Activated CD4-positive, alpha-beta T cell treated with anti-CD3 and anti-CD28 coated beads for 36 hours (primary cell): ENCODE results near the gene ENOX2. TPM values are rescaled to one million over a fixed set of nuclear protein-coding genes. Genes with fewer than 3 reads are reported as not detected.

ENCODE experiments used
- ATAC-seq: fragments of 200-7000 bp; cut with Tn5 transposase; one replicate; pipeline ENCODE4 v1.10.0; 2021; ENCODE audit warnings: mild to moderate bottlenecking, moderate library complexity
- CTCF ChIA-PET: fragments of 350-600 bp; sonication (Branson Sonifier 250); formaldehyde crosslinking; loops from one replicate; lab custom pipeline; 2021; ENCODE audit warnings: antibody characterized with exemption; lab: Charles Lee
- POLR2A ChIA-PET: fragments of 350-600 bp; sonication (Branson Sonifier 250); formaldehyde crosslinking; loops from one replicate; lab custom pipeline; 2021; ENCODE audit warnings: antibody characterized with exemption, inconsistent platforms; lab: Charles Lee
- DNase-seq: peaks from one replicate; pipeline ENCODE4 v3.0.0-alpha.2; 2020
- H3K27ac Mint-ChIP-seq: one replicate; pipeline ENCODE4 v1.8.0; 2021; ENCODE audit warnings: mixed read lengths
- H3K27me3 Mint-ChIP-seq: one replicate; pipeline ENCODE4 v1.8.0; 2021; ENCODE audit warnings: mixed read lengths
- H3K36me3 Mint-ChIP-seq: one replicate; pipeline ENCODE4 v1.8.0; 2021; ENCODE audit warnings: low read depth, mixed read lengths
- H3K4me1 Mint-ChIP-seq: one replicate; pipeline ENCODE4 v1.8.0; 2021; ENCODE audit warnings: mixed read lengths
- H3K4me3 Mint-ChIP-seq: one replicate; pipeline ENCODE4 v1.8.0; 2021; ENCODE audit warnings: mild to moderate bottlenecking, moderate library complexity, mixed read lengths
- H3K9me3 Mint-ChIP-seq: one replicate; pipeline ENCODE4 v1.8.0; 2021; ENCODE audit warnings: low read depth, mixed read lengths
- intact Hi-C, 2 experiments: fragments of 100-400 bp; cut with DNase I in 1 of 2; cut with micrococcal nuclease in 1 of 2; formaldehyde crosslinking; loops; one replicate each; pipeline versions ENCODE4 v1.14.2 to v1.15.1; 2022 to 2024; cut with DNase I, micrococcal nuclease
- total RNA-seq, 2 experiments: library from RNA; stranded (reverse); gene quantifications; one replicate each; pipeline ENCODE4 v1.2.3, GENCODE V29; 2021

Gene ENOX2
- total RNA-seq, 2 experiments from 2014 or later: 12.5 to 16.5 TPM

DNA sequence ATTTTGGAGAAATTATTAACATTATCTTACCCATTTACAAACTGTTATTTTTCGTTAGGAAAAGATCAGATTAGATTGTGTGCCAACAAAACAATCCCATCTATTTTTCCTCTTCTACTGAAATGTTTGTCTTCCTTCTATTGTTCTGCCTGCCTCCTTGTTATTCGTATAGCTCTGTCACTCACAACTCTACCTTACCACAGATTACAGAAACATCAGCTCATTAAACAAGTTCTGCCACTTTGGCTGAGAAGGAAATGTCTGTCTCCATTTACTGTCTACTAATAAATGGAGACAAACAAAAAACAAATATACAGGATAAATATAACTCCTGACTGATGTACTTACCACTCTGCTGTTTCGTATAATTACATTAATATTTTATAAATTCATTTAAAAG lies 211.4 kb downstream of the ENOX2 start:
- ChIA-PET CTCF (interaction anchor here (1.5 kb wide), 1 partner anchor 9 kb away, joined by 3 read pairs; no protein-coding TSS in a partner anchor), POLR2A (no interaction called here)
- intact Hi-C loops: no loop called here
- Mint-ChIP-seq H3K4me1 (no peaks in the 10 kb centered on the region), H3K36me3 (peaks cover 10% of the 10 kb centered on the region), H3K4me3 (no peak overlapping the region), H3K27me3 (no peaks in the 10 kb centered on the region), H3K9me3 (no peaks in the 10 kb centered on the region), H3K27ac (no peak overlapping the region)
- DNase-seq (no peak), ATAC-seq (no peak)

DNA sequence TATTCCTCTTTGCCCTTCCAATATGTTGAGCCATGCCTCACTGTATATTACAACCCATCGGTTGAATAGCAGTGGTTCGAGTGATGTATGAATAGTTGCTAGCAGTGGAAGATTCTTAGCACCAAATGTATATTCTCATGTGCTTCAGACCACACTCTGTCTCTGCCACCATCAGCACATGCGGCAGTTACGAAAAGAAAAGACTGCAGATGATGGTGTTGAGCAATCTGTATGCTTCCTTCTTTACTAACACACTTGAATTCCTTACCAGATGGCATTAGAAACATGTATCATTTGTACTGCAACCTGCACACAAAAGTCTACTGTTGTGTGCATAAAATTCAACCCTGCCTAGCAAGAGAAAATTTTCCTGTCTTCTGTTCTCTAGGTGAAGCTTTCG lies 214.6 kb downstream of the ENOX2 start:
- intact Hi-C loops: no loop called here
- peaks cover 20% of the 10 kb centered on the region for H3K36me3 Mint-ChIP-seq
- no peaks in the 10 kb centered on the region for H3K9me3 Mint-ChIP-seq
- H3K27me3 Mint-ChIP-seq: no peaks in the 10 kb centered on the region
- ChIA-PET CTCF (no interaction called here), POLR2A (no interaction called here)
- no peaks in the 10 kb centered on the region for H3K4me1 Mint-ChIP-seq
- no peak overlapping the region for H3K4me3 Mint-ChIP-seq
- no peak overlapping the region for H3K27ac Mint-ChIP-seq
- DNase-seq (no peak), ATAC-seq (no peak)

DNA sequence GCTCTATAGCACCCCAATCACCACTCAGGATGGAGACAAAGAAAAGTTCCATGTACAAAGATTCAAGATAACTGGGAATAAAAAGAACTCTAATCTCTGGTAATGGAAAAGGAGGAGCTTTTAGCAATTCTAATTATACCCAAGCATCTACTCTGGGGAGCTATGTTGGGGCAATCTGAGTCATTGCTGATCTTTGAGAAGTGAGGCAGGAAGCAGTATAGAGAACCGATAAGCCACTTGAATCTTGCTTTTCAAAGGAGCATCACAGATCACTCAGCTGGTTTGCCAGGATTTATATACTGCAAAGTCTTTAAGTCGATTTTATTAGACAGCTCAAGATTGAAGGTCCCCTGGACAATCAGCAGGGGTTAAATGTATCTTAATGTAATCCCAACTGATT lies 220.0 kb downstream of the ENOX2 start:
- no peaks in the 10 kb centered on the region for H3K4me1 Mint-ChIP-seq
- H3K27me3 Mint-ChIP-seq: no peaks in the 10 kb centered on the region
- H3K36me3 Mint-ChIP-seq: peaks cover 20% of the 10 kb centered on the region
- DNase-seq (no peak), ATAC-seq (no peak)
- ChIA-PET POLR2A (no interaction called here), CTCF (interaction anchor here (0.8 kb wide), 1 partner anchor 8 kb away, joined by 3 read pairs; no protein-coding TSS in a partner anchor)
- no peak overlapping the region for H3K27ac Mint-ChIP-seq
- intact Hi-C loops: no loop called here
- no peak overlapping the region for H3K4me3 Mint-ChIP-seq
- H3K9me3 Mint-ChIP-seq: no peaks in the 10 kb centered on the region

DNA sequence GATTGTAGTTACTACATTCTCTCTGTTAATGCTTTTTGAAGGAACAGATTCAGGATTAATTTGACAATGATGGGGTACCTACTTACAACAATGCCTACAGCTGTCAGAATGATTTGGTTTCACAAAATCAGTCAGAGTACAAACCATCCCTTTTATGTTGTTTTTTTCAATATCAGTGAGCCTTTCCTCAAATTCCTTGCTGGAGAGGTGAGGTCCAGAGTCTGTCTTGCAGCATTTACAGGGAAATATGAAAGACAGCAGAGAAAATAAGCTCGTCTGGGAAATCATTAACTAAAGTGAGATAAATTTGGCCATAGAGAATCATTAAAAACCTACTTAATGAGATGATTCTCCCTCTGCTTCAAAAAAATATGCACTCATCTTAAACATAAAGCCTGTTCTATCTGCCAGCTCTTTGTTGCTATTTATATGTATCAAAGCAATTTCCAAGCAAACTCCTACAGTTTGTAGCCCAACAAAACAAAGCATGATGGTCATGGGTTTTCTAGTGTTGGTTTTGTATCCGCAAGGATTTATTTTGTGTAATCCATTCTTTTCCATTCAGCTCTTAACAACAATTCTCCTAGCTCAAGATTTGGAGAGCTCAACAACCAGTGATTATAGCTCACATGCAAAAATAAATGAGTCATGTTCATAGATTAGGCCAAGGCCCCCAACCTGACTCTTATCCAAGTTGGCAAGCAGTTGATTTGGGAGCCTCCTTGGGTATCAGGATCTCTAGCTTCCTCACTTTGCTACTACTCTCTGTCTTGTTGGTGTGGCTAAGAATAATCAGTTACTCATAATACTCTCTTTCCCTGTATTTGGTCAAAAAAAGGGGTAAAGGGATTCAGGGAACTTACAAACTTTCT lies 222.6 kb downstream of the ENOX2 start:
- ATAC-seq (no peak), DNase-seq (no peak)
- Mint-ChIP-seq H3K36me3 (peaks cover 21% of the 10 kb centered on the region), H3K9me3 (peaks cover 2% of the 10 kb centered on the region), H3K27ac (no peak overlapping the region), H3K4me3 (no peak overlapping the region), H3K27me3 (no peaks in the 10 kb centered on the region), H3K4me1 (no peaks in the 10 kb centered on the region)
- ChIA-PET CTCF (no interaction called here), POLR2A (no interaction called here)
- intact Hi-C loops: no loop called here

DNA sequence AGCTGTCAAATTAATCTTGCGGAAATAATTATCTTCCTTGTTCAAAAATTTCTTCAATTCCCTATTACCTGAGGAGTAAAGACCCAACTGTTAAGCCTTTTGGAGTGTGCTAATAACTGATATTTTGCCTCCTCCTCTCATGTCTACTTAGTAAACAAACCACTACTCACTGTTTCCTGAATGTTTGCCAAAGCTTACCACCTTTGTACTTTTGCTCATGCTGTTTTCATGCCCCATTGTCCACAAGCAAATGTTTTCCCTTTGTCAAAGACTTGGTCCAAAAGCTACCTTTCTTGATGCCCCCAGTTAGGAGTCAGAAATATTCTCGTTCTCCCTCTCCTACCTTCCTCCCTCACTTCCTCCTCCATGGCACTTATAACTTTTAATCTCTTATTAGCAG lies 226.1 kb downstream of the ENOX2 start:
- H3K36me3 Mint-ChIP-seq: peaks cover 43% of the 10 kb centered on the region
- no peak overlapping the region for H3K4me3 Mint-ChIP-seq
- peaks cover 6% of the 10 kb centered on the region for H3K9me3 Mint-ChIP-seq
- no peaks in the 10 kb centered on the region for H3K27me3 Mint-ChIP-seq
- H3K27ac Mint-ChIP-seq: no peak overlapping the region
- ChIA-PET POLR2A (no interaction called here), CTCF (no interaction called here)
- intact Hi-C loops: no loop called here
- no peak for DNase-seq
- ATAC-seq: no peak
- no peaks in the 10 kb centered on the region for H3K4me1 Mint-ChIP-seq

DNA sequence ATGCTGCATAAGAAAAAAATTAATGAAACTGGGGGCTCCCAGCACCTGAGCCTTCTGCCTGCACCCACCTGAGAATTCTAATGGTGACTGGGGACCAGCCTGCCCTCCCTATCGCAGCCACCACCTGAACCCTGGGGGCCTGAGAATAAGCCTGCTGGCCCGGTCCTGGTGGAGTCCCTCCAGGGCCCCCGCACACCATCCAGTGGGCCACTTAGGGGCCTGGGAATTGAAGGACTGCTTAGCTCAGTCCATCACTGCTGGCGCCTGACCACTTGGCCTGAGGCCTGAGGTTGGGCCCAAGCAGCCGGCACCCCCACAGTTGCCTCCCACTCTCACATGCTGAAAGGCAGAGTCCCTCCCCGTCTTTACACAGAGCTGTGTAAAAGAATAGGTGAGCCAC lies 230.8 kb downstream of the ENOX2 start:
- H3K27me3 Mint-ChIP-seq: no peaks in the 10 kb centered on the region
- H3K4me1 Mint-ChIP-seq: no peaks in the 10 kb centered on the region
- H3K9me3 Mint-ChIP-seq: peaks cover 6% of the 10 kb centered on the region
- ATAC-seq (no peak), DNase-seq (no peak)
- peaks cover 45% of the 10 kb centered on the region for H3K36me3 Mint-ChIP-seq
- no peak overlapping the region for H3K27ac Mint-ChIP-seq
- intact Hi-C loops: no loop called here
- POLR2A ChIA-PET: no interaction called here
- H3K4me3 Mint-ChIP-seq: no peak overlapping the region
- CTCF ChIA-PET: interaction anchor here (0.7 kb wide), 2 partner anchors 10 to 1908 kb away, joined by 3 read pairs; no protein-coding TSS in a partner anchor

DNA sequence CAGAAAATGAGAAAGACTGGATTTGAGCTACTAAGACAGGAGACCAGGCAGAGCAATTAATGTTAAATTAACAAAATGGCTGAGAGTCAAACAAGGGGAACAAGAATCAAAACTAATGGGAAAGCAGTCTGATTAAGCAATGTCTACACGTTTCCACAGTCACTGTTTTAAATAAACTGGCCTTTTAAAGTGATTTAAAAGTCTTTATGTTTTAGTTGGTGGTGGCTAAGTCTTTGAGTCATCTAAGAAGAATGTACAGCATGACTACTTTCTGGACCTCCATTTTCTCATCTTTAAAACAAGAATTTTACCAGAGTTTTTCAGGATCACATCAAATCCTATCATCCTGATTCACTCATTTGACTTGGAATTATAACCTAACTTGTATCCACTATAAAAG lies 233.8 kb downstream of the ENOX2 start:
- Mint-ChIP-seq H3K27ac (no peak overlapping the region), H3K9me3 (peaks cover 2% of the 10 kb centered on the region), H3K4me3 (no peak overlapping the region), H3K4me1 (no peaks in the 10 kb centered on the region), H3K27me3 (no peaks in the 10 kb centered on the region), H3K36me3 (peaks cover 32% of the 10 kb centered on the region)
- ATAC-seq: no peak
- intact Hi-C loops: no loop called here
- ChIA-PET POLR2A (no interaction called here), CTCF (no interaction called here)
- no peak for DNase-seq

DNA sequence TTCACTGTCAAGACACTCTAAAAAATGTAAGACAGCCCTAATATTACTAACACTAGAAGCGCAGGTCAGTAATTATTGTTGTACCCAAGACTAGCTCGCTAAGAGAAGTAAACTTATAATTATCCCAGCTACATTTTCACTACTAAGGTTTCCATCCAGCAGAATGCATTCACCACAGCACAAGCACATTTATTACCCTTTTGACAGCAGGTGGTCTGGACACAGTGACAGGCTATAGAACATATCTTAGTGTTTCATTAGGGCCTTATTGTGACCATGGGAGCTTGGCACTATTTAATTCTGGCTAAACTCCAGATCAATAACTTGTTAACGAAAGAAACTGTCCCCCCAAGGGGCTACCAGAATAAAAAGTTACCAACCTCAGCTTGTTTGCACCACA lies 237.7 kb downstream of the ENOX2 start:
- Mint-ChIP-seq H3K4me3 (no peak overlapping the region), H3K9me3 (no peaks in the 10 kb centered on the region), H3K27ac (no peak overlapping the region), H3K27me3 (no peaks in the 10 kb centered on the region), H3K4me1 (no peaks in the 10 kb centered on the region), H3K36me3 (peaks cover 28% of the 10 kb centered on the region)
- DNase-seq (no peak), ATAC-seq (no peak)
- POLR2A ChIA-PET: no interaction called here
- CTCF ChIA-PET: no interaction called here
- intact Hi-C loops: no loop called here

DNA sequence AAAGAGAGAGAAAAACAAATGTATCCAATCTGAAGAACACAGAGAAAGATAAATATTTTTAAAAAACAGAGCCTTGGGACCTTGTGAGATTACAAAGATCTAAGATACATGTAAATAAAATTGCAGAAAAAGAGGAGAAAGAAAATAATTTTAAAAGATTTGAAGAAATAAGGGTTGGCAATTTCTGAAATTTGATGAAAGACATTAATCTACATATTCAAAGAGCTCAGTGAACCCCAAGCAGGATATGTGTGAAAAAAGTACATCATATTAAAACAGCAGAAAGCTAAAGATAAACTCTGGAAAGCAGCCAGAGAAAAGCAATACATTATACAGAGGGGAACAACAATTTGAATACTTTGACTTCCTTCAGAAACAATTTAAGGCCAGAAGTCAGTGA lies 244.7 kb downstream of the ENOX2 start:
- no peak overlapping the region for H3K4me3 Mint-ChIP-seq
- ATAC-seq (no peak), DNase-seq (no peak)
- ChIA-PET POLR2A (no interaction called here), CTCF (interaction anchor here (1.5 kb wide), 1 partner anchor 22 kb away, joined by 3 read pairs; no protein-coding TSS in a partner anchor)
- H3K4me1 Mint-ChIP-seq: no peaks in the 10 kb centered on the region
- no peak overlapping the region for H3K27ac Mint-ChIP-seq
- intact Hi-C loops: no loop called here
- no peaks in the 10 kb centered on the region for H3K9me3 Mint-ChIP-seq
- no peaks in the 10 kb centered on the region for H3K27me3 Mint-ChIP-seq
- H3K36me3 Mint-ChIP-seq: peaks cover 26% of the 10 kb centered on the region

DNA sequence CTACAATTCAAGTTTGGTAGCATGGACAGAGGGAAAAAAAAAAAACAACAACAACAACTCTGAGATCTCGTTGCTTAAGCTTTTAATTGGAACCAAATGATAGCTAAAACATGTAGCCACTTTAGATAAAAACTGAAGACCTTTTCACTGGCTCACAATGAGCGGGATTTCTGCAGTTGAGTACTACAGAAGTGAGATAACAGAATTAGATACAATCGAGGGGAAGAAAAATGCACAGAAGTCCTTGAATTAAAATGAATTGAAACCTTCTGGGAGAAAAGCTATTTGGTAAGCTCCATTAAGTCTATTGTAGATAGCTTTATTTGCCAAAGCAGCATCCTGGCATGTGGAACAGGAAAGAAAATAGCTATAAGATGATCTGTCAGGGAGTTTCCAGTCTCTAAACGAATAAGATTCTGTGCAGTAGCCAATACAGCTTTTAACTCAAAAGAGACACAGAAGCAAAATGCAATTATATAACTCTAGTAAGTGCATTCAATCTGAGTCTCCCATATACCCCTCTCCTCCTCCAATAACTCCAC lies 248.5 kb downstream of the ENOX2 start:
- POLR2A ChIA-PET: no interaction called here
- Mint-ChIP-seq H3K27me3 (no peaks in the 10 kb centered on the region), H3K27ac (no peak overlapping the region), H3K9me3 (no peaks in the 10 kb centered on the region), H3K4me1 (no peaks in the 10 kb centered on the region), H3K4me3 (no peak overlapping the region), H3K36me3 (peaks cover 14% of the 10 kb centered on the region)
- DNase-seq (no peak), ATAC-seq (no peak)
- intact Hi-C loops: no loop called here
- CTCF ChIA-PET: no interaction called here

DNA sequence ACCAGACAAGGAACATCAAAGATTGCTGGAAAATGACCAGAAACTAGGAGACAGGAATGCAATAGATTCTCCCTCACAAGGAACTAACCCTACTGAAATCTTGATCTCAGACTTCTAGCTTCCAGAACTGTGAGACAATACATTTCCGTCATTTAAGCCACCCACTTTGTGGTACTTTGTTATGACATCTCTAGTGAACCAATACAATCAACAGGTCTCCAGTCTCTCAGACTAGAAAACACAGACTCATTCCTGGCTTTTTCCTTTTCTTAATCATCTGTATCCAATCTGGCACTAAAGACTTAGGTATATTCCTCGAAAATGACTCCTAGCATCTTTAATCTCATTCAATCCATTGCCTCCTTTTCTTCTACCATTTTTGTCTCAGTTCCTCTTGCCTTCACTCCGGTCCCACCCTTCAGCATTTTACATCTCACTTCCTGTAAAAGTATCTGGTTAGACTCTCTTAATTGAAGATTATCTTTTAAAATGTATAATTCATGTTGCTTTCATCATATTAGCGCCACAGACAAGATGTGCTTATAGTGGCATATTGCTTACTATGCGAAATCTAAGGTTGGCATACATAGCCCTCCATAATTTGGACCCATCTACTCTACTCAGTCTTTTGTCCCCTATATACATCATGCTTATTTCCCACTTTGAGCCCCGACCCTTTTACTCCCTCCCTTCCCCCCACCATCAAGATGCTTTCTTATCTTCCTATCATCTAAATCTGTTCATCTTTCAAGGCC lies 250.0 kb downstream of the ENOX2 start:
- CTCF ChIA-PET: interaction anchor here (0.6 kb wide), 1 partner anchor 378 kb away, joined by 3 read pairs; no protein-coding TSS in a partner anchor
- Mint-ChIP-seq H3K4me1 (no peaks in the 10 kb centered on the region), H3K27me3 (no peaks in the 10 kb centered on the region), H3K9me3 (no peaks in the 10 kb centered on the region), H3K4me3 (no peak overlapping the region), H3K36me3 (peaks cover 11% of the 10 kb centered on the region), H3K27ac (no peak overlapping the region)
- ATAC-seq (no peak), DNase-seq (no peak)
- POLR2A ChIA-PET: no interaction called here
- intact Hi-C loops: no loop called here
